GM12878 (cell line): ENCODE results near the gene EFCAB13. TPM values are rescaled to one million over a fixed set of nuclear protein-coding genes. Genes with fewer than 3 reads are reported as not detected.

ENCODE experiments used
- BACH1 ChIP-seq: fragments of 450-650 bp; IDR thresholded peaks from 2 replicates; pipeline ENCODE4 v1.6.1; 2017; ENCODE audit warnings: mild to moderate bottlenecking, borderline replicate concordance
- CREB1 ChIP-seq: IDR thresholded peaks from 2 replicates; pipeline ENCODE4 v1.6.1; 2012; ENCODE audit warnings: low read depth, mild to moderate bottlenecking, inconsistent platforms
- EP300 ChIP-seq, 2 experiments: fragments of 150-350 bp in 1 of 2; IDR thresholded peaks; 2 replicates each; pipeline ENCODE4 v1.6.1; 2011 to 2012; ENCODE audit warnings: low read depth in 2 of 2, low read length in 2 of 2, borderline replicate concordance in 1 of 2, improper control_type of control experiment in 1 of 2, inconsistent platforms in 1 of 2; ENCODE audit not compliant: control insufficient read depth in 1 of 2
- ETV6 ChIP-seq, 2 experiments: fragments of 450-650 bp in 1 of 2; IDR thresholded peaks in 1 of 2; conservative IDR thresholded peaks in 1 of 2; 2 replicates each; pipeline ENCODE4 v1.6.1; 2014; ENCODE audit warnings: antibody characterized with exemption in 1 of 2, borderline replicate concordance in 1 of 2, low read depth in 1 of 2, mild to moderate bottlenecking in 1 of 2, moderate library complexity in 1 of 2
- EZH2 ChIP-seq: IDR thresholded peaks from 2 replicates; pipeline ENCODE4 v1.6.1; 2012; ENCODE audit warnings: low read depth, mild to moderate bottlenecking, control low read depth, inconsistent platforms, low read length, borderline replicate concordance; ENCODE audit not compliant: control insufficient read depth
- FOXK2 ChIP-seq: fragments of 450-650 bp; IDR thresholded peaks from 2 replicates; pipeline ENCODE4 v1.6.1; 2017; ENCODE audit warnings: mild to moderate bottlenecking, moderate library complexity
- HDGF ChIP-seq: fragments of 450-650 bp; IDR thresholded peaks from 2 replicates; pipeline ENCODE4 v1.6.1; 2016; ENCODE audit warnings: antibody characterized with exemption
- LARP7 ChIP-seq: fragments of 450-650 bp; IDR thresholded peaks from 2 replicates; pipeline ENCODE4 v1.6.1; 2017; ENCODE audit warnings: mild to moderate bottlenecking
- MYB ChIP-seq: fragments of 150-350 bp; IDR thresholded peaks from 2 replicates; pipeline ENCODE4 v1.6.1; 2014; ENCODE audit warnings: mild to moderate bottlenecking, low read depth, low read length, borderline replicate concordance
- NFXL1 ChIP-seq: fragments of 450-650 bp; IDR thresholded peaks from 2 replicates; pipeline ENCODE4 v1.6.1; 2017; ENCODE audit warnings: antibody characterized with exemption, mild to moderate bottlenecking, borderline replicate concordance
- POLR2A ChIP-seq: IDR thresholded peaks from 2 replicates; pipeline ENCODE4 v1.6.1; 2011; ENCODE audit warnings: low read depth, mild to moderate bottlenecking, low read length
- POLR2AphosphoS2 ChIP-seq: IDR thresholded peaks from 2 replicates; pipeline ENCODE4 v1.6.1; 2011; ENCODE audit warnings: low read depth, mild to moderate bottlenecking, low read length, improper control_type of control experiment, moderate library complexity
- POLR2AphosphoS5 ChIP-seq: IDR thresholded peaks from 2 replicates; pipeline ENCODE4 v1.6.1; 2011; ENCODE audit warnings: mild to moderate bottlenecking, low read length, inconsistent platforms
- POU2F2 ChIP-seq: IDR thresholded peaks from 3 replicates; pipeline ENCODE4 v1.6.1; 2011; ENCODE audit warnings: low read depth, mild to moderate bottlenecking, low read length, borderline replicate concordance
- RBBP5 ChIP-seq: fragments of 200-600 bp; sonication (generic); conservative IDR thresholded peaks from 2 replicates; pipeline ENCODE4 v1.6.1; 2016
- SRF ChIP-seq, 2 experiments: IDR thresholded peaks; 2 replicates each; pipeline ENCODE4 v1.6.1; 2011; ENCODE audit warnings: low read depth in 2 of 2, low read length in 2 of 2, mild to moderate bottlenecking in 1 of 2, moderate library complexity in 1 of 2
- TCF3 ChIP-seq: IDR thresholded peaks from 2 replicates; pipeline ENCODE4 v1.6.1; 2012; ENCODE audit warnings: low read depth, mild to moderate bottlenecking, low read length, borderline replicate concordance; ENCODE audit not compliant: insufficient read depth
- ZNF24 ChIP-seq: fragments of 450-650 bp; IDR thresholded peaks from 2 replicates; pipeline ENCODE4 v1.6.1; 2017; ENCODE audit warnings: antibody characterized with exemption, mild to moderate bottlenecking
- polyA plus RNA-seq, 11 experiments: library from polyadenylated mRNA; depleted of rRNA in 4 of 11; unstranded in 6 of 11; stranded (reverse) in 5 of 11; fragments of >200 nt; fragmentation: Nextera tagmentation in 4 of 11; fragmentation: Illumina TruSeq in 1 of 11; extraction: Ambion mirVana in 4 of 11; extraction: Trizol in 1 of 11; gene quantifications; 1 replicate in 1 of 11; 2 replicates in 10 of 11; pipeline versions ENCODE4 v1.2.1 to v1.2.3, GENCODE V29; 2011 to 2016; ENCODE audit warnings: inconsistent platforms in 2 of 11, missing spikeins in 2 of 11, low read depth in 1 of 11
- total RNA-seq, 4 experiments: library from RNA; depleted of rRNA in 3 of 4; stranded (reverse); fragments of >200 nt in 3 of 4; fragmentation: Illumina TruSeq in 1 of 4; extraction: Trizol in 1 of 4; gene quantifications; 2 replicates each; pipeline versions ENCODE4 v1.2.1 to v1.2.3, GENCODE V29; 2013 to 2021
- TF ChIP-seq, protein P1 (sequence below): IDR thresholded peaks from 2 replicates; pipeline ENCODE4 v1.6.1; 2011; ENCODE audit warnings: mild to moderate bottlenecking, low read depth, low read length, moderate library complexity; ENCODE audit not compliant: insufficient replicate concordance
- TF ChIP-seq, protein P2 (sequence below): fragments of 450-650 bp; conservative IDR thresholded peaks from 2 replicates; pipeline ENCODE4 v1.6.1; 2017; ENCODE audit warnings: mild to moderate bottlenecking, moderate library complexity
- TF ChIP-seq, protein P3 (sequence below): fragments of 450-650 bp; IDR thresholded peaks from 2 replicates; pipeline ENCODE4 v1.6.1; 2018; ENCODE audit warnings: borderline replicate concordance, mild to moderate bottlenecking; ENCODE audit not compliant: partially characterized antibody
- TF ChIP-seq, protein P4 (sequence below): fragments of 450-650 bp; IDR thresholded peaks from 2 replicates; pipeline ENCODE4 v1.6.1; 2017; ENCODE audit warnings: mild to moderate bottlenecking, low read depth, inconsistent platforms; ENCODE audit not compliant: poor library complexity, severe bottlenecking

Gene EFCAB13
- total and polyA plus RNA-seq, 10 of the 15 experiments (the other 5 are each of a cell fraction or from before 2014, with no cell fraction given), result 0.90 to 8.7 (median 5.0) TPM

DNA sequence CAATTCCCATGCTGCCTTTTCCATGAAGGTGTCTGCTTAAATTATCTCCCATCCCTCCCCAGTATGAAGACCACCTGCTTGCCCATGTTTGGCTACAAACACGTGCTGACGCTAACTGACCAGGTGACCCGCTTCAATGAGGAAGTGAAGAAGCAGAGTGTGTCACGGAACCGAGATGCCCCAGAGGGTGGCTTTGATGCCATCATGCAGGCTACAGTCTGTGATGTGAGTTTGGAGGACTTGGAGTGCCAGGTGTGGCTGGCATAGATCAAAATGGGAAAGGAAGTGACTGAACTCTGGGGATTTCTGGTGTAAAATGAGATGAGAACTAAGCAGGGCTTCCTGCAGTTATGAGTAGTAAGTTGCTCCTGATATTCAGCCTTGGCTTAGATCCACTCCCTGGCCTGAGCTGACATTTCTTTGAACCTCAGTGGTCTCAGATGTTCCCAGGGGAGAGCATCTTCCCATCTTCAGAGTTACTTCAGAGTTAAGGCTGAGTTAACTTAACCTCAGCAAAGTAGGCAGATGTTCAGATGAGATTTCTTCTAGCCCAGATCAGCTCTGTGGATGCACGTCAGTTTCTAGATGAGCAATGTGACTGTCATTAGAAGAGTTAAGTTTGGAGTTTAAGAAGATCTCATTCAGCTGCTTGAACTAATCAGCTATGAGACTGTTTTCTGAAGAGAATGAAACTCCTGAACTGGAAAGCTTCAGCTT is 37.4 kb upstream of the EFCAB13 start (continued):
- TF ChIP-seq ZNF24 (peak; percentile 53; the same call in 1 of the 2 replicates), EP300 (IDR thresholded peaks at IDR 0.05; ENCODE audit: borderline replicate concordance in 1 of 2, control insufficient read depth in 1 of 2, low read depth in 2 of 2, low read length in 2 of 2) (peak; percentile 65 to 70; a peak in 2 of 4 replicates), HDGF (no peak), TCF3 (peak; percentile 92), LARP7 (no peak), POLR2AphosphoS5 (0 out of 2 replicates have a peak, but pooled peaks have one; percentile 22), POLR2A (peak; percentile 54), BACH1 (peak; percentile 38; the same call in 1 of the 2 replicates), SRF (IDR thresholded peaks at IDR 0.05; ENCODE audit: low read depth in 2 of 2, low read length in 2 of 2) (peak; percentile 91 to 94), CREB1 (peak; percentile 57), POU2F2 (peak; percentile 35; the same call in 1 of the 3 replicates), ETV6 (conservative IDR thresholded peaks at IDR 0.05 in 1 of 2, IDR thresholded peaks at IDR 0.05 in 1 of 2; ENCODE audit: borderline replicate concordance in 1 of 2, low read depth in 1 of 2) (peak in 1 of 2 experiments; percentile 96; a peak in 2 of 4 replicates), RBBP5 (no peak), FOXK2 (no peak), MYB (no peak), EZH2 (no peak), NFXL1 (no peak), POLR2AphosphoS2 (no peak)
- TF ChIP-seq, protein P1, sequence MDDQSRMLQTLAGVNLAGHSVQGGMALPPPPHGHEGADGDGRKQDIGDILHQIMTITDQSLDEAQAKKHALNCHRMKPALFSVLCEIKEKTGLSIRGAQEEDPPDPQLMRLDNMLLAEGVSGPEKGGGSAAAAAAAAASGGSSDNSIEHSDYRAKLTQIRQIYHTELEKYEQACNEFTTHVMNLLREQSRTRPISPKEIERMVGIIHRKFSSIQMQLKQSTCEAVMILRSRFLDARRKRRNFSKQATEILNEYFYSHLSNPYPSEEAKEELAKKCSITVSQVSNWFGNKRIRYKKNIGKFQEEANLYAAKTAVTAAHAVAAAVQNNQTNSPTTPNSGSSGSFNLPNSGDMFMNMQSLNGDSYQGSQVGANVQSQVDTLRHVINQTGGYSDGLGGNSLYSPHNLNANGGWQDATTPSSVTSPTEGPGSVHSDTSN, result peak; percentile 8
- TF ChIP-seq, protein P2, sequence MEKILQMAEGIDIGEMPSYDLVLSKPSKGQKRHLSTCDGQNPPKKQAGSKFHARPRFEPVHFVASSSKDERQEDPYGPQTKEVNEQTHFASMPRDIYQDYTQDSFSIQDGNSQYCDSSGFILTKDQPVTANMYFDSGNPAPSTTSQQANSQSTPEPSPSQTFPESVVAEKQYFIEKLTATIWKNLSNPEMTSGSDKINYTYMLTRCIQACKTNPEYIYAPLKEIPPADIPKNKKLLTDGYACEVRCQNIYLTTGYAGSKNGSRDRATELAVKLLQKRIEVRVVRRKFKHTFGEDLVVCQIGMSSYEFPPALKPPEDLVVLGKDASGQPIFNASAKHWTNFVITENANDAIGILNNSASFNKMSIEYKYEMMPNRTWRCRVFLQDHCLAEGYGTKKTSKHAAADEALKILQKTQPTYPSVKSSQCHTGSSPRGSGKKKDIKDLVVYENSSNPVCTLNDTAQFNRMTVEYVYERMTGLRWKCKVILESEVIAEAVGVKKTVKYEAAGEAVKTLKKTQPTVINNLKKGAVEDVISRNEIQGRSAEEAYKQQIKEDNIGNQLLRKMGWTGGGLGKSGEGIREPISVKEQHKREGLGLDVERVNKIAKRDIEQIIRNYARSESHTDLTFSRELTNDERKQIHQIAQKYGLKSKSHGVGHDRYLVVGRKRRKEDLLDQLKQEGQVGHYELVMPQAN, result no peak
- TF ChIP-seq, protein P3, sequence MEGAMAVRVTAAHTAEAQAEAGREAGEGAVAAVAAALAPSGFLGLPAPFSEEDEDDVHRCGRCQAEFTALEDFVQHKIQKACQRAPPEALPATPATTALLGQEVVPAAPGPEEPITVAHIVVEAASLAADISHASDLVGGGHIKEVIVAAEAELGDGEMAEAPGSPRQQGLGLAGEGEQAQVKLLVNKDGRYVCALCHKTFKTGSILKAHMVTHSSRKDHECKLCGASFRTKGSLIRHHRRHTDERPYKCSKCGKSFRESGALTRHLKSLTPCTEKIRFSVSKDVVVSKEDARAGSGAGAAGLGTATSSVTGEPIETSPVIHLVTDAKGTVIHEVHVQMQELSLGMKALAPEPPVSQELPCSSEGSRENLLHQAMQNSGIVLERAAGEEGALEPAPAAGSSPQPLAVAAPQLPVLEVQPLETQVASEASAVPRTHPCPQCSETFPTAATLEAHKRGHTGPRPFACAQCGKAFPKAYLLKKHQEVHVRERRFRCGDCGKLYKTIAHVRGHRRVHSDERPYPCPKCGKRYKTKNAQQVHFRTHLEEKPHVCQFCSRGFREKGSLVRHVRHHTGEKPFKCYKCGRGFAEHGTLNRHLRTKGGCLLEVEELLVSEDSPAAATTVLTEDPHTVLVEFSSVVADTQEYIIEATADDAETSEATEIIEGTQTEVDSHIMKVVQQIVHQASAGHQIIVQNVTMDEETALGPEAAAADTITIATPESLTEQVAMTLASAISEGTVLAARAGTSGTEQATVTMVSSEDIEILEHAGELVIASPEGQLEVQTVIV, result no peak
- TF ChIP-seq, protein P4, sequence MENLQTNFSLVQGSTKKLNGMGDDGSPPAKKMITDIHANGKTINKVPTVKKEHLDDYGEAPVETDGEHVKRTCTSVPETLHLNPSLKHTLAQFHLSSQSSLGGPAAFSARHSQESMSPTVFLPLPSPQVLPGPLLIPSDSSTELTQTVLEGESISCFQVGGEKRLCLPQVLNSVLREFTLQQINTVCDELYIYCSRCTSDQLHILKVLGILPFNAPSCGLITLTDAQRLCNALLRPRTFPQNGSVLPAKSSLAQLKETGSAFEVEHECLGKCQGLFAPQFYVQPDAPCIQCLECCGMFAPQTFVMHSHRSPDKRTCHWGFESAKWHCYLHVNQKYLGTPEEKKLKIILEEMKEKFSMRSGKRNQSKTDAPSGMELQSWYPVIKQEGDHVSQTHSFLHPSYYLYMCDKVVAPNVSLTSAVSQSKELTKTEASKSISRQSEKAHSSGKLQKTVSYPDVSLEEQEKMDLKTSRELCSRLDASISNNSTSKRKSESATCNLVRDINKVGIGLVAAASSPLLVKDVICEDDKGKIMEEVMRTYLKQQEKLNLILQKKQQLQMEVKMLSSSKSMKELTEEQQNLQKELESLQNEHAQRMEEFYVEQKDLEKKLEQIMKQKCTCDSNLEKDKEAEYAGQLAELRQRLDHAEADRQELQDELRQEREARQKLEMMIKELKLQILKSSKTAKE, result peak; percentile 64
